Measurements from ENCODE around the gene ZSCAN25.

DNA sequence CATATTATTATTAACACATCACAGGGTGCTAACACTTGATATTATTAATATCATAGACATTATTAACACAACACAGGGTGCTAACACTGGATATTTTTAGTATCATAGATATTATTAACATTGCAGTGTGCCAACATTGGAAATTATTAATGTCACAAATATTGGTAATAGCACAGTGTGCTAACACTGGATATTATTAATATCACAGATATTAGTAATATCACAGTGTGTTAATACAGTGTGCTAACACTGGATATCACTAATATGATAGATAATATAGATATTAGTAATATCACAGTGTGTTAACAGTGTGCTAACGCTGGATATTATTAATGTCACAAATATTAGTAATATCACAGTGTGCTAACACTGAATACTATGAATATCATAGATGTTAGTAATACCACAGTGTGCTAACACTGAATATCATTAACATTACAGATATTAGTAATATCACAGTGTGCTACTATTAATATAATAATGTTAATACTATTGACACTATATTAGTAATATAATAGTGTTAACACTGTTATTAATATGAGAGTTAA lies 20.3 kb upstream of the ZSCAN25 start:
- TF ChIP-seq, protein P1, sequence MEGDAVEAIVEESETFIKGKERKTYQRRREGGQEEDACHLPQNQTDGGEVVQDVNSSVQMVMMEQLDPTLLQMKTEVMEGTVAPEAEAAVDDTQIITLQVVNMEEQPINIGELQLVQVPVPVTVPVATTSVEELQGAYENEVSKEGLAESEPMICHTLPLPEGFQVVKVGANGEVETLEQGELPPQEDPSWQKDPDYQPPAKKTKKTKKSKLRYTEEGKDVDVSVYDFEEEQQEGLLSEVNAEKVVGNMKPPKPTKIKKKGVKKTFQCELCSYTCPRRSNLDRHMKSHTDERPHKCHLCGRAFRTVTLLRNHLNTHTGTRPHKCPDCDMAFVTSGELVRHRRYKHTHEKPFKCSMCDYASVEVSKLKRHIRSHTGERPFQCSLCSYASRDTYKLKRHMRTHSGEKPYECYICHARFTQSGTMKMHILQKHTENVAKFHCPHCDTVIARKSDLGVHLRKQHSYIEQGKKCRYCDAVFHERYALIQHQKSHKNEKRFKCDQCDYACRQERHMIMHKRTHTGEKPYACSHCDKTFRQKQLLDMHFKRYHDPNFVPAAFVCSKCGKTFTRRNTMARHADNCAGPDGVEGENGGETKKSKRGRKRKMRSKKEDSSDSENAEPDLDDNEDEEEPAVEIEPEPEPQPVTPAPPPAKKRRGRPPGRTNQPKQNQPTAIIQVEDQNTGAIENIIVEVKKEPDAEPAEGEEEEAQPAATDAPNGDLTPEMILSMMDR (conservative IDR thresholded peaks at IDR 0.05; ENCODE audit: low read depth, low read length), result no peak
- no peak for TF ChIP-seq EZH2 (IDR thresholded peaks at IDR 0.05; ENCODE audit: borderline replicate concordance, low read depth, low read length, poor library complexity, severe bottlenecking)
